Mesenchymal stem cell (in vitro differentiated cells and primary cell): ENCODE data around the gene MVB12B.
"Not testable (repeated sequence)": the region's sequence is repeated elsewhere in the genome, so short reads cannot be mapped to it uniquely, and the experiment has no call there.

Experiments
- DNase-seq: peaks from one replicate; pipeline ENCODE4 v3.0.0-alpha.2; 2013
- H2AFZ ChIP-seq: one replicate; pipeline ENCODE4 v1.6.1; 2013; ENCODE audit warnings: low read depth, mild to moderate bottlenecking, control low read depth, inconsistent platforms, low read length, moderate library complexity
- H2AK5ac ChIP-seq: 2 replicates; pipeline ENCODE4 v1.6.1; 2013; ENCODE audit warnings: low read length, moderate library complexity, mild to moderate bottlenecking, inconsistent platforms; ENCODE audit not compliant: severe bottlenecking
- H2BK120ac ChIP-seq: one replicate; pipeline ENCODE4 v1.6.1; 2013; ENCODE audit warnings: low read depth, mild to moderate bottlenecking, inconsistent platforms, low read length, moderate library complexity
- H2BK12ac ChIP-seq, 2 experiments: one replicate each; pipeline ENCODE4 v1.6.1; 2013; ENCODE audit warnings: inconsistent platforms in 2 of 2, low read length in 2 of 2, mild to moderate bottlenecking in 2 of 2, moderate library complexity in 2 of 2, control low read depth in 1 of 2
- H2BK15ac ChIP-seq: one replicate; pipeline ENCODE4 v1.6.1; 2013; ENCODE audit warnings: mild to moderate bottlenecking, low read depth, inconsistent platforms; ENCODE audit not compliant: poor library complexity, severe bottlenecking
- H2BK5ac ChIP-seq: 2 replicates; pipeline ENCODE4 v1.6.1; 2013; ENCODE audit warnings: low read depth, mild to moderate bottlenecking, low read length, control low read depth, inconsistent platforms; ENCODE audit not compliant: poor library complexity, severe bottlenecking
- H3K14ac ChIP-seq, 2 experiments: one replicate each; pipeline ENCODE4 v1.6.1; 2013; ENCODE audit warnings: inconsistent platforms in 2 of 2, low read length in 2 of 2, control low read depth in 1 of 2, mild to moderate bottlenecking in 1 of 2, moderate library complexity in 1 of 2
- H3K18ac ChIP-seq, 2 experiments: one replicate each; pipeline ENCODE4 v1.6.1; 2013; ENCODE audit warnings: inconsistent platforms in 2 of 2, low read length in 2 of 2, control low read depth in 1 of 2, low read depth in 1 of 2, mild to moderate bottlenecking in 1 of 2
- H3K23ac ChIP-seq, 2 experiments: one replicate each; pipeline ENCODE4 v1.6.1; 2013; ENCODE audit warnings: inconsistent platforms in 2 of 2, low read length in 2 of 2, mild to moderate bottlenecking in 2 of 2, moderate library complexity in 2 of 2, control low read depth in 1 of 2
- H3K27ac ChIP-seq: 2 replicates; pipeline ENCODE4 v1.5.1; 2013; ENCODE audit warnings: mild to moderate bottlenecking, moderate library complexity, low read length, control low read depth, inconsistent platforms; ENCODE audit not compliant: poor library complexity, severe bottlenecking
- H3K27me3 ChIP-seq, 2 experiments: 2 replicates each; pipeline versions ENCODE4 v1.6.1 to v1.7.0; 2013; ENCODE audit warnings: low read length in 2 of 2, mild to moderate bottlenecking in 2 of 2, moderate library complexity in 2 of 2, control low read depth in 1 of 2, inconsistent platforms in 1 of 2; ENCODE audit not compliant: control insufficient read depth in 1 of 2, insufficient read depth in 1 of 2
- H3K36me3 ChIP-seq, 2 experiments: 2 replicates each; pipeline versions ENCODE4 v1.6.1 to v1.7.0; 2013; ENCODE audit warnings: low read length in 2 of 2, control low read depth in 1 of 2, inconsistent platforms in 1 of 2, low read depth in 1 of 2, mild to moderate bottlenecking in 1 of 2; ENCODE audit not compliant: insufficient read depth in 2 of 2, control insufficient read depth in 1 of 2
- H3K4ac ChIP-seq, 2 experiments: one replicate each; pipeline ENCODE4 v1.6.1; 2013; ENCODE audit warnings: inconsistent platforms in 2 of 2, low read length in 2 of 2, mild to moderate bottlenecking in 2 of 2, moderate library complexity in 2 of 2, control low read depth in 1 of 2, low read depth in 1 of 2
- H3K4me1 ChIP-seq: 2 replicates; pipeline ENCODE4 v1.6.1; 2013; ENCODE audit warnings: low read depth, low read length, control low read depth; ENCODE audit not compliant: control insufficient read depth, insufficient read depth
- H3K4me2 ChIP-seq: 2 replicates; pipeline ENCODE4 v1.6.1; 2013; ENCODE audit warnings: low read length, mild to moderate bottlenecking, inconsistent platforms; ENCODE audit not compliant: poor library complexity, severe bottlenecking
- H3K4me3 ChIP-seq, 2 experiments: 2 replicates each; pipeline versions ENCODE4 v1.5.1 to v1.7.0; 2013; ENCODE audit warnings: low read length in 2 of 2, mild to moderate bottlenecking in 2 of 2, control low read depth in 1 of 2, low read depth in 1 of 2; ENCODE audit not compliant: insufficient read depth in 1 of 2
- H3K79me1 ChIP-seq: replicated peaks from 2 replicates; pipeline ENCODE4 v1.6.1; 2013; ENCODE audit warnings: mild to moderate bottlenecking, control low read depth, low read length, inconsistent platforms; ENCODE audit not compliant: poor library complexity, severe bottlenecking
- H3K9ac ChIP-seq: 2 replicates; pipeline ENCODE4 v1.7.0; 2013; ENCODE audit warnings: mild to moderate bottlenecking, low read length, moderate library complexity
- H3K9me3 ChIP-seq: 2 replicates; pipeline ENCODE4 v1.7.0; 2013; ENCODE audit warnings: mild to moderate bottlenecking, low read length; ENCODE audit not compliant: control insufficient read depth
- H4K8ac ChIP-seq: one replicate; pipeline ENCODE4 v1.6.1; 2013; ENCODE audit warnings: inconsistent platforms, mild to moderate bottlenecking, low read length, moderate library complexity
- H4K91ac ChIP-seq: one replicate; pipeline ENCODE4 v1.6.1; 2013; ENCODE audit warnings: mild to moderate bottlenecking, low read length, inconsistent platforms
- WGBS: methylation state at CpG from one replicate; pipeline ENCODE4 v1.1.7; 2013; ENCODE audit warnings: mixed read lengths; 5-methylcytosine and 5-hydroxymethylcytosine counted together

Gene MVB12B

DNA sequence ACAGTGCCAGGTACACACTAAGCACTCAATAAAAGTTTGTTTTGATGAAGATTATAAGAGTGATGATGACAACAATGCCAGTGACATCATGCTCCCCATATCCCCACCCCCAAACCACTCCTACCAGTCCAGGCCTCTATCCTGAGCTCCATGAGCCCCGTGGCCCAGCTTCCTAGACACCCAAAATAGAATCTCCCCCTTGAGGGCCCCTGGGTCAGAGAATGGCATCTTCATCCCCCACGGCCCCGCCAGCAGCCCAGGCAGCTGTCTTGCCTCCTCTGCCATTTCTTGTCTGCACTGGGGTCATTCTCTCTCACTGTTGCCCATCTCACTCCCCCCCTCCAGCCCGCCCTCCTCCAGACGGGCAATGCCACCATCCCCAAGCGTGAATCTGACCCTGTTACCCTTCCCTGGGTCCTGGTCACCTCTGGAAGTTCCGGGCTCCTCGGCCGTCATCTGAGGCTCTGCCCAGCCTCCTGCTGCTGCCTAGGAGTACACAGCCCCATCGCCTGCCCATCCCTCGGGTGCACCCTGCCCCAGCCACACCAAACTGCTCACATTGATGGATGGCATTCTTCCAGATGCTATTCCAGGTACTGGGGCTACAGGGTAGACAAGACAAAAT is 210.3 kb downstream of the MVB12B start:
- 82% methylated on average over 11 of the region's 11 CpGs for WGBS
- Histone ChIP-seq H3K27me3 (peaks cover 60 to 78% of the 10 kb centered on the region in 2 experiments), H3K4me3 (no peak overlapping the region), H2AFZ (no peak overlapping the region), H3K9ac (no peak overlapping the region), H3K79me1 (no peaks in the 10 kb centered on the region), H3K4ac (no peak overlapping the region), H3K23ac (no peak overlapping the region), H3K9me3 (no peaks in the 10 kb centered on the region), H3K18ac (no peak overlapping the region), H3K36me3 (no peaks in the 10 kb centered on the region), H2BK12ac (no peak overlapping the region), H3K4me1 (peaks cover 3% of the 10 kb centered on the region), H2AK5ac (no peak overlapping the region), H4K91ac (no peak overlapping the region), H3K4me2 (no peak overlapping the region), H2BK5ac (no peak overlapping the region), H2BK15ac (no peak overlapping the region), H2BK120ac (no peak overlapping the region), H3K27ac (no peak overlapping the region), H3K14ac (no peak overlapping the region), H4K8ac (no peak overlapping the region)
- no peak for DNase-seq

DNA sequence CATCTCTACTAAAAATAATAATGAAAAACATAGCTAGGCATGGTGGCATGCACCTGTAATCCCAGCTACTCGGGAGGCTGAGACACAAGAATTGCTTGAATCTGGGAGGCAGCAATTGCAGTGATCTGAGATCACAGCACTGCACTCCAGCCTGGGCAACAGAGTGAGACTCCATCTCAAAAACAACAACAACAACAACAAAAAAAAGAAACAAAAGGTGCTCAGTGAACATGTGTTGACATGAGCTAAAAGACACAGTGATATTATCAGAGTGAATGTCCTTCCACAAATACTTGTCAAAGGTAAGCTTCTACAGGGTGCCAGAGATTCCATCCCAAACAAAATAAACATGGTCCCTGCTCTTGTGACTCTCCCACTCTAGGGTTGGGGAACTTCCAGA is 211.9 kb downstream of the MVB12B start:
- Histone ChIP-seq H4K8ac (no peak overlapping the region), H2BK120ac (no peak overlapping the region), H3K4ac (no peak overlapping the region), H2AFZ (no peak overlapping the region), H3K4me3 (no peak overlapping the region), H3K27ac (no peak overlapping the region), H3K18ac (no peak overlapping the region), H3K9ac (no peak overlapping the region), H3K4me2 (no peak overlapping the region), H3K23ac (no peak overlapping the region), H2BK15ac (no peak overlapping the region), H3K14ac (no peak overlapping the region), H2AK5ac (no peak overlapping the region), H3K27me3 (peaks cover 44 to 63% of the 10 kb centered on the region in 2 experiments), H3K36me3 (no peaks in the 10 kb centered on the region), H3K79me1 (no peaks in the 10 kb centered on the region), H4K91ac (no peak overlapping the region), H3K4me1 (peaks cover 3% of the 10 kb centered on the region), H2BK5ac (no peak overlapping the region), H2BK12ac (no peak overlapping the region), H3K9me3 (no peaks in the 10 kb centered on the region)
- 100% methylated on average over 1 of the region's 1 CpG for WGBS
- no peak for DNase-seq

DNA sequence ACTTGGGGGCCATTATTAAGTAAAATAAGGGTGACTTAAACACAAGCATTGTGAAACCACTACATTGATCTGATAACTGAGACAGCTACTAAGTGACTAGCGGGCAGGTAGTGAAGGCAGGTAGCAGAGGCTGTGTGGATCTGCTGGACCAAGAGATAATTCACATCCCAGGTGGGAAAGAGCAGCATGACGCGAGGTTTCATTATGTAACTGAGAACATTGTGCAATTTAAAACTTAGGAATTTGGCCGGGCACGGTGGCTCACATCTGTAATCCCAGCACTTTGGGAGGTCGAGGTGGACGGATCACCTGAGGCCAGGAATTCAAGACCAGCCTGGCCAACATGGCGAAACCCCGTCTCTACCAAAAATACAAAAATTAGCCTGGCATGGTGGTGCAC is 213.8 kb downstream of the MVB12B start:
- H3K4ac ChIP-seq = not testable (repeated sequence)

DNA sequence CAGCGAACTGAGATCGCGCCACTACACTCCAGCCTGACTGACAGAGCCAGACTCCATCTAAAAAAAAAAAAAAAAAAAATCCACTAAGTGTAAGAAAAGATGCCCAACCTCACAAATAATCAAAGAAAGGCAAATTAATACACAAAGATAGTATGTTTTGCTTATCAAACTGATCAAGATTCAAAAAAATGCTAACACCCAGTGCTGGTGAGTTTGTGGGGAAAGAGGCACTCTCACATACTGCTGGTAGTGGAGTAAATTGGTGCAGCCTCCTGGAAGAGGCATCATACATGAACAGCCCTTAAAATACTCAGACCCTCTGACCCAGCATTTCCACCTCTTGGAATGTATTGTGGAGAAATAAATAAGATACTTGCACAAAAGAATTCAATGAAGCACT is 216.9 kb downstream of the MVB12B start:
- H3K27ac ChIP-seq = no peak overlapping the region
- H3K4me2 ChIP-seq = no peak overlapping the region
- no peak overlapping the region for H4K8ac ChIP-seq
- no peak overlapping the region for H2BK12ac ChIP-seq
- H2BK120ac ChIP-seq = no peak overlapping the region
- WGBS = 58% methylated on average over 2 of the region's 3 CpGs
- no peaks in the 10 kb centered on the region for H3K36me3 ChIP-seq
- H3K4me3 ChIP-seq = no peak overlapping the region
- no peaks in the 10 kb centered on the region for H3K79me1 ChIP-seq
- H3K4me1 ChIP-seq = no peaks in the 10 kb centered on the region
- H2AFZ ChIP-seq = no peak overlapping the region
- no peak overlapping the region for H3K9ac ChIP-seq
- H2BK15ac ChIP-seq = no peak overlapping the region
- DNase-seq = no peak
- no peak overlapping the region for H3K23ac ChIP-seq
- no peak overlapping the region for H3K18ac ChIP-seq
- no peak overlapping the region for H2BK5ac ChIP-seq
- H2AK5ac ChIP-seq = no peak overlapping the region
- H4K91ac ChIP-seq = no peak overlapping the region
- H3K14ac ChIP-seq = no peak overlapping the region
- H3K9me3 ChIP-seq = no peaks in the 10 kb centered on the region
- H3K4ac ChIP-seq = no peak overlapping the region
- H3K27me3 ChIP-seq = peaks cover 13 to 27% of the 10 kb centered on the region in 2 experiments

More for the DNA sequence above, 213.8 kb downstream of the MVB12B start:
- not testable (repeated sequence) for H3K18ac ChIP-seq, H2BK12ac ChIP-seq, H3K14ac ChIP-seq, H2AK5ac ChIP-seq, H2BK5ac ChIP-seq, H2AFZ ChIP-seq, H2BK15ac ChIP-seq, H3K27ac ChIP-seq, DNase-seq, H3K36me3 ChIP-seq, H3K4me2 ChIP-seq, H2BK120ac ChIP-seq, H3K9me3 ChIP-seq, H4K91ac ChIP-seq, H3K9ac ChIP-seq, H3K4me3 ChIP-seq, H3K23ac ChIP-seq, H3K4me1 ChIP-seq, H4K8ac ChIP-seq, H3K79me1 ChIP-seq
- H3K27me3 ChIP-seq = peaks cover 25 to 45% of the 10 kb centered on the region in 2 experiments
- 91% methylated on average over 9 of the region's 9 CpGs for WGBS
